Bronchial epithelial cell (primary cell): ENCODE measurements around the gene REPS2. TPM values are rescaled to one million over a fixed set of nuclear protein-coding genes. Genes with fewer than 3 reads are reported as not detected.

Experiments used
- DNase-seq: peaks from one replicate; pipeline ENCODE4 v3.0.0-alpha.2; 2010; ENCODE audit warnings: low read depth
- FAIRE-seq: peaks from 2 replicates; lab custom pipeline; 2011; peaks lifted over from hg19 to GRCh38; lab: Jason Lieb, UNC
- H3K27me3 ChIP-seq: 2 replicates; pipeline ENCODE4 v1.5.1; 2011; ENCODE audit warnings: low read length; ENCODE audit not compliant: control insufficient read depth, insufficient read depth
- H3K36me3 ChIP-seq: 2 replicates; pipeline ENCODE4 v1.5.1; 2011; ENCODE audit warnings: low read length; ENCODE audit not compliant: control insufficient read depth, insufficient read depth
- H3K4me3 ChIP-seq: 2 replicates; pipeline ENCODE4 v1.5.1; 2011; ENCODE audit warnings: mild to moderate bottlenecking, low read depth, low read length, control low read depth
- total RNA-seq: library from RNA; depleted of rRNA; stranded (reverse); fragments of >200 nt; gene quantifications from 2 replicates; pipeline ENCODE4 v1.2.1, GENCODE V29; 2014
- TF ChIP-seq, protein P1 (sequence below): IDR thresholded peaks from 2 replicates; pipeline ENCODE4 v1.5.1; 2011; ENCODE audit warnings: mild to moderate bottlenecking, moderate library complexity, low read length, control low read depth, inconsistent platforms; ENCODE audit not compliant: insufficient read depth, severe bottlenecking

The REPS2 gene
- total RNA-seq, 1 donor from 2014 or later, result 0.79 TPM

DNA sequence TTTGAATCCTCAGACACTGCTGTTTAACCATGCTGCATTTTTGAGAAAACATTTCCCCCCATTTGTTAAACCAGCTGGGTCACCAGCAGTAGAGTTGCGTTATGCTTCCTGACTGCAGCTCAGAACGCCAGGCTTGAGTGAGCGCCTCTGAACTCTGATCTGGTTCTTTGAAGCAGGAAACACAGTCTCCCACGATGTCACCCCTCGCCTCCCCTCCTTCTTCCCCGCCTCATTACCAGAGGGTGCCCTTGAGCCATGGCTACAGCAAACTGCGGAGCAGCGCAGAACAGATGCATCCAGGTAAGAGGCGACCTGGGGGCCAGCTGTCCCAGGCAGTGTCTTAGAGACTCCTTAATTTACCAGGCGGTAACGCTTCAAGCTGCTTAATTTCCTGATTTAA, 78.4 kb downstream of the REPS2 start:
- TF ChIP-seq, protein P1, sequence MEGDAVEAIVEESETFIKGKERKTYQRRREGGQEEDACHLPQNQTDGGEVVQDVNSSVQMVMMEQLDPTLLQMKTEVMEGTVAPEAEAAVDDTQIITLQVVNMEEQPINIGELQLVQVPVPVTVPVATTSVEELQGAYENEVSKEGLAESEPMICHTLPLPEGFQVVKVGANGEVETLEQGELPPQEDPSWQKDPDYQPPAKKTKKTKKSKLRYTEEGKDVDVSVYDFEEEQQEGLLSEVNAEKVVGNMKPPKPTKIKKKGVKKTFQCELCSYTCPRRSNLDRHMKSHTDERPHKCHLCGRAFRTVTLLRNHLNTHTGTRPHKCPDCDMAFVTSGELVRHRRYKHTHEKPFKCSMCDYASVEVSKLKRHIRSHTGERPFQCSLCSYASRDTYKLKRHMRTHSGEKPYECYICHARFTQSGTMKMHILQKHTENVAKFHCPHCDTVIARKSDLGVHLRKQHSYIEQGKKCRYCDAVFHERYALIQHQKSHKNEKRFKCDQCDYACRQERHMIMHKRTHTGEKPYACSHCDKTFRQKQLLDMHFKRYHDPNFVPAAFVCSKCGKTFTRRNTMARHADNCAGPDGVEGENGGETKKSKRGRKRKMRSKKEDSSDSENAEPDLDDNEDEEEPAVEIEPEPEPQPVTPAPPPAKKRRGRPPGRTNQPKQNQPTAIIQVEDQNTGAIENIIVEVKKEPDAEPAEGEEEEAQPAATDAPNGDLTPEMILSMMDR, result no peak

DNA sequence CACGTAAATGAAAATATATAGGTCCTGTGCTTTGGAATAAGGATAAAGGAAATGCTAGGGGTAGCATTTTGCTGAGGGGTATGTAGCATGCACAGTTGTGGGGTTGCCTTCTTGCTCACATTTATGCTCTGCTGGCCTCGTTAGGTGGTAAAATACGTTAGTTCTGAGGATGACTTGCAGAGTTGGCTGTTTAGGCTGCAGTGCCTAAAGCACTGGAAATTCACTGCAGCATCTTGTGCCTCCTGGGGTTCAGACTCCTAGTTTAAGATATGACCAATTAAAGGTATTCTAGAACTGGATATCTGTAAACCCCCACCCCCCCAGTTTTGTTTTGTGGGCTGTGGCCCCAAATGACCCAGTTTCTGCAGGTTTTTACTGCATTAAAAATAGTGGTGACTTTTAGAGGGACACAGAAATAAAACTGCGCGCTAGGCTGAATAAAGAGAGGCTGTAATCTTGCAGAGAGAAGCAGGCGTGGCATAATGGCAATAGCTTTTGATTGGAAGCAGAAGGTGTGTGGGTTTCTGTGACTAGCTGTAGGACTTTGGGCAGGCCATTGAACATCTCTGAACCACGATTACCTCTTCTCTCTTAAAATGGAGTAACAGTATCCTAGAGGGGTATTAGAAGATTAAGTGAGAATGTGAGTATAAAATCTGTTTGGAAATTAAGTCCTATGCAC, 79.3 kb downstream of the REPS2 start:
- no peak overlapping the region for H3K4me3 ChIP-seq
- no peaks in the 10 kb centered on the region for H3K27me3 ChIP-seq
- DNase-seq (no peak), FAIRE-seq (no peak)
- no peaks in the 10 kb centered on the region for H3K36me3 ChIP-seq
- TF ChIP-seq, protein P1, result no peak

More for the DNA sequence above, 78.4 kb downstream of the REPS2 start:
- no peak for DNase-seq
- FAIRE-seq, result no peak
- Histone ChIP-seq H3K36me3 (no peaks in the 10 kb centered on the region), H3K4me3 (no peak overlapping the region), H3K27me3 (no peaks in the 10 kb centered on the region)

DNA sequence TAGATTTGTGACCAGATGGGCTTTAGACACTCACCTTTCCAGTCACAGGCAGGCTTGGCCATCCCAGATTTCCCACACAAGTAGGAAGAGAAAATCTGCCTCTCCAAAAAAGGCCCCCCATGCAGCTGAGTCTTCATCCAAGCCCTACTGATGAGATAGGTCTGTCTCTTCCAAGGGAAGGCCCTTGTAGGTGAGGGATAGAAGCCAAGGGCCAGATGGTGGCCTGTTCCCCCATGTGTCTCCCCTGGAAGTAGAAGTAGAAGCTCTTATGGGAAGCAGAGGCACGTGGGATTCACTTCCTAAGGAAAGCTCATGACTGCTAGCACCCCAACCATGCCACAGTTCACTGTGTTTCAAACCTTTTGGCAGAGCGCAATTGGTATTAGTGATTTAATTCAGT, 81.5 kb downstream of the REPS2 start:
- DNase-seq (no peak), FAIRE-seq (no peak)
- no peaks in the 10 kb centered on the region for H3K36me3 ChIP-seq
- TF ChIP-seq, protein P1, result no peak
- H3K27me3 ChIP-seq, result no peaks in the 10 kb centered on the region
- H3K4me3 ChIP-seq, result no peak overlapping the region

DNA sequence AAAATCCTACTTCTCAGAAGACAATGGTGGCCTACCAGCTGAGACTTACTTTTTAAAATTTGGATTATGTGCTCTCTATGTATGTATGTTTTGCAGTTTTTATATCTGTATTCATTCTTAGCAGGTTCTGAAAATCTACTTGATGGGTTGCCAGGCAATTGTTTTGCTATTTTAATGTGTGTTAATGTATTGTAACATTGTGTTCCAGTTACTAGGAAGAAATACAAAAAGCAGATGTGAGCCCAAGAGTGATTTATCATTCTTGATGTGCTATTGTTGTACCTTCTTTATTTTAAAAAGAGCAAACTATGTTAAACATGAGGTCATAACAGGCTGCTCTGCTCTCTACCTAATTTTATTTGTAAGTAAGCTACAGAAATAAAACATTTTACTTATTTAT, 81.9 kb downstream of the REPS2 start:
- DNase-seq, result no peak
- no peak for FAIRE-seq
- H3K4me3 ChIP-seq, result no peak overlapping the region

DNA sequence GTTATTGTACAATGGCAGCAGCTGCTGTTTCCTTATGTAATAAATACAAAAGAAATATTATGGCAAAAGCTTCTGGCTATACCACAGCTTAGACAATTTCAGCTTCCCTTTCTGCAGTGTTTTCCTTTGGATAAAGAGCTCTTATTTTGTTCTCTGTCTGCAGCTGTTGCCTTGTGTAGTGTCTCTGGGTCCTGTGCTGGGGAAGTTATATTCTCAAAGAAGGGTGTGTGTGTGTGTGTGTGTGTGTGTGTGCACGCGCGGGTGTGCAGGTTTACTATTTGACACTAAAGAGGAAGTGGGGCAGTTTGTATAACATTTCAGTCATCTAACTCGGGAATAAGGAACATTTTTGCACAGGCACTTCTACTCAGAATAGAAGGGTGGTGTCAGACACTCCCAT, 83.6 kb downstream of the REPS2 start:
- Histone ChIP-seq H3K27me3 (no peaks in the 10 kb centered on the region), H3K4me3 (no peak overlapping the region), H3K36me3 (no peaks in the 10 kb centered on the region)
- FAIRE-seq (no peak), DNase-seq (no peak)
- TF ChIP-seq, protein P1, result no peak

More for the DNA sequence above, 81.9 kb downstream of the REPS2 start:
- no peaks in the 10 kb centered on the region for H3K27me3 ChIP-seq
- TF ChIP-seq, protein P1, result no peak
- H3K36me3 ChIP-seq, result no peaks in the 10 kb centered on the region

DNA sequence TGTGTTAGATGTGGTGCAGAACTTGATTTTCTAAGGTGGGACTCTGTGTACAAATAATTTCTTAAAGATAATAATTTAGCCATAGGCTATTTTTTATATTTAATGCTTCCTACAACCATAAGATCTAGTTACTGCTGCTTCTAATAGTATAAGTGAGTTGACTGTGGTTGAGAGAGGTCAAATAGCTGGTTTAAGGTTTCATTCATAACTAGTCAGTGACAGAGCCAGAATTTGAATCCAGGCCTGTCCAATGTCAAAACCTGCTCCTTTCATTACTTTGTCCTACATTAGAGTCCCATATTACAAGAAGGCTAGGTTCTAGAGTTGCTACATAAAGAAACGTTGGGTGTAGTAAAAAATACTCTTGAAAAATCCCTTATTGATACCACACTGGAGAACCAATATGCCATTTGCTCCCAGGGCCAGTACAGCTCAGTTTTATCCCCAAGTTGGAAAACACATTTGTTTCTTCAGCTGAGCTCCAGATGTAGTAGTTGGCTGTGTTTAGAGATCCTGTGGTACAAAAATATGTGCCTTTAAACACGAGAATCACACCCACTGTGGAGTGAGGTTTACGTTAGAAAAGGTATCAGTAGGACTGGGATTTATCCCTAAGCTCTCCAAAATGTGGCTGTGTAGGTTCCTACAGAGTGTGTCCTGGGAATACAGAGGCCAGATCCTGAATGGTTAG, 84.3 kb downstream of the REPS2 start:
- FAIRE-seq (peak; percentile 55), DNase-seq (no peak)
- TF ChIP-seq, protein P1, result no peak
- no peak overlapping the region for H3K4me3 ChIP-seq
- no peaks in the 10 kb centered on the region for H3K36me3 ChIP-seq
- H3K27me3 ChIP-seq, result no peaks in the 10 kb centered on the region
